NK-92 (cell line): ENCODE data around the gene SENP7.
"Not testable (repeated sequence)": the region's sequence is repeated elsewhere in the genome, so short reads cannot be mapped to it uniquely, and the experiment has no call there.

ENCODE experiments used
- DNase-seq: peaks from one replicate; lab custom pipeline; 2025; ENCODE audit not compliant: unreplicated experiment; lab: John Stamatoyannopoulos, UW

The SENP7 gene

GRCh38 chr3:101340591-101340990, 172.4 kb downstream of the SENP7 start:
- DNase-seq = no peak

DNA sequence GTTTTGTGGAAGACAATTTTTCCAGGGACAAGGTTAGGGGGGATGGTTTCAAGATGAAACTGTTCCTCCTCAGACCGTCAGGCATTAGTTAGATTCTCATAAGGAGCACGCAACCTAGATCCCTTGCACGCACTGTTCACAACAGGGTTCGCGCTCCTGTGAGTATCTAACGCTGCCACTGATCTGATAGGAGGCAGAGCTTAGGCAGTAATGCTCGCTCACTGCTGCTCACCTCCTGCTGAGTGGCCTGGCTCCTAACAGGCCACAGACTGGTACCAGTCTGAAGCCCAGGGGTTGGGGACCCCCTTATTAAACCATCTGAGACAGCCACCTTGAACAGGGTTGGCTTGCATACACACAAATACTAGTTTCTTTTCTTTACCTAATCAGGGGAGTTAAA, 179.1 kb downstream of the SENP7 start:
- no peak for DNase-seq

- DNase-seq = no peak
Measured at GRCh38 chr3:101329016-101329673, 183.9 kb downstream of the SENP7 start.

DNA sequence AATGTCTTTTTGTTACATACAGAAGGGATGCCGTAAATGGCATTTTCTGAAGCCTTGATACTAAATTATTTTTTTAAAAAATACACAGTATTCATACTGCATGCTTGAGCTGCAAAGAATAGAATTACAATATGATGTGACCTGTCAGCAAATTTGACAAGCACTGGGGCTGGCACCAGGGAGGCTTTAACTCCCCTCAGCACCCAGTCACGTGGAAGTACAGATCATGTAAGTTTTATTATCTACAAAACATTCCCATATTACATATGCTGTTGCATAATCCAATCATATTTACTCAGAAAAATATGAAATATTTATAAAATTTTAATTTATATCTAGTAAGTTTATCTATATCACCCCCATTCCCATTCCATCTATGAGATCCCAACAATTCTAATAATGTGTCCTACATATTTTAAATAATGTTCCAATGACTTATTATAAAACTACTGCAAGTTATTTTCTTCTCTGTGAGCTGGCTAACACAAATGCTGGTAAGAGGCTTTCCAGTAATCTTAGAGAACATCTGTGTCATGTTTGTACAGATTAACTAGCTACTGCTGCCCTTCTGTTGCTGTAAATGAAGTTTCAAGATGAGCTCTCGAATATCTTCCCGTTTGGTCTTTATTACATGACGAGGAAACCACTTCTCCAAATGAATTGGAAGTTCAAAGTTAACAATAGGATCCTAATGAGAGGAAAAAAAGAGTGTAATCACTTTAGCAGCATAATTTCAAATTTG, 187.4 kb downstream of the SENP7 start:
- DNase-seq = no peak

- DNase-seq = no peak
Measured at GRCh38 chr3:101320475-101320874, 192.5 kb downstream of the SENP7 start, which contains the start of gene IMPG2. TSS of gene IMPG2 (minus strand) at chr3:101320575. CDS start at chr3:101320372, 203 bp downstream.

DNA sequence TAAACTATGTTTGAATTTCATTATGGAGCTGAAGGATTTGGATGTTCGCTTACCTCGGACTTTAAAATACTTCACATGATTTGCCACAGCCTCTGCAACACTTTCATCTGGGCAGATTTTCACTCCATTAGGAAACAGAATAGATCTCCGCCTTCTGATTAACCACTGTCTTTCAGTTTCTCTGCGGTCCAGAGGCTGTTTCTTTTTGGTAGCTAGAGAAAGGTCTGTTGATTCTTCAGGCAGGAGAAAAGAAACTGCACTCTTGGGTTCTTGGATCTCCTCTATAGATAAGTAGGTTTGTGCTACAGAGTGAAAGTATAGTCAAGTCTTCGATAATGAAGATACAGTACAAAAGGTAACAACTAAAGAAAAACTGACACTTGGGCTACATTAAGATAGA, 193.5 kb downstream of the SENP7 start:
- DNase-seq = no peak

GRCh38 chr3:101312545-101312944, 200.5 kb downstream of the SENP7 start:
- DNase-seq = no peak

DNA sequence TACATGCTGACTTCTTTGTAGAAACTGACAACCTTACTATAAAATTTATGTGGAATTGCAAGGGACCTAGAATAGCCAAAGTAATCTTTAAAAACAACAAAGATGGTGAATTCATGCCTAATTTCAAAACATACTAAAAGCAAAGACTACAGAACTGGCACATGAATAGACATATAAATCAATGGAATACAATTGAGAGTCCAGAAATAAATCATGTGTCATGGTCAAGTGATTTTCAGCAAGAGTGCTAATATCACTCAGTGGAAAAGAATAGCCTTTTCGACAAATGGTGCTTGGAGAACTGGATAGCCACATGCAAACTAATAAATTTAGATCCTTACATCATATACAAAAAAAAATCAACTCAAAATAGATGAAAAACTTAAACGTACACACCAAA, 201.3 kb downstream of the SENP7 start:
- no peak for DNase-seq

DNA sequence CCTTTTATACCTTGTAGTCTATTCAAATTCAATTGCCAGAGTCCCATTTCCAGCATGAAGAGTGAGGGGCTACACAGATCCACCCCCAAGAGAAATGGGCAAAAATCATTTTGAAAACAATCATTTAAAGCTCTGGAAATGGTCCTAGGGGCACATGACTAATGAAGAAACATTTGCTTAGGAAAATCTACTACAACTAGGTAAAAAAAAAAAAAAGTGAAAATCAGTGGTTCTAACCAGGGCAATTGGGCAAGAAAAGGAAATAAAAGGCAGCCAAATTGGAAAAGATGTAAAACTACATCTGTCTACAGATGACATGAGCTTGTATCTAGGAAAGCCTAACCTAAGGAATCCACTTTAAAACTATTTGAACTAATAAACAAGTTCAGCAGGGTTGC, 202.0 kb downstream of the SENP7 start:
- DNase-seq = no peak

DNA sequence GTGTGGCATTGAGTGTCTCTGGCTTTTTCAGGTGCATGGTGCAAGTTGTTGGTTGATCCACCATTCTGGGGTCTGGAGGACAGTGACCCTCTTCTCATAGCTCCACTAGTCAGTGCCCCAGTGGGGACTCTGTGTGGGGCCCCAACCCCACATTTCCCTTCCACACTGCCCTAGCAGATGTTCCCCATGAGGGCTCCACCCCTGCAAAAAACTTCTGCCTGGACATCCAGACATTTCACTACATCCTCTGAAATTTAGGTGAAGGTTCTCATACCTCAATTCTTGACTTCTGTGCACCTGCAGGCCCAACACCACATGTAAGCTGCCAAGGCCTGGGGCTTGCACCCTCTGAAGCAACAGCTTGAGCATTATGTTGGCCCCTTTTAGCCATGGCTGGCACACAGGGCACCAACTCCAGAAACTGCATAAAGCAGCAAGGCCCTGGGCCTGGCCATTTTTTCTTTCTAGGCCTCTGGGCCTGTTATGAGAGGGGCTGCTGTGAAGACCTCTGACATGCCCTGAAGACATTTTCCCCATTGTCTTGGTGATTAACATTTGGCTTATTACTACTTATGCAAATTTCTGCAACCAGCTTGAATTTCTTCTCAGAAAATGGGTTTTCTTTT, 204.8 kb downstream of the SENP7 start:
- not testable (repeated sequence) for DNase-seq

- DNase-seq = no peak
Measured at GRCh38 chr3:101303836-101304235, 209.2 kb downstream of the SENP7 start.

GRCh38 chr3:101303089-101303731, 209.8 kb downstream of the SENP7 start:
- DNase-seq = no peak

DNA sequence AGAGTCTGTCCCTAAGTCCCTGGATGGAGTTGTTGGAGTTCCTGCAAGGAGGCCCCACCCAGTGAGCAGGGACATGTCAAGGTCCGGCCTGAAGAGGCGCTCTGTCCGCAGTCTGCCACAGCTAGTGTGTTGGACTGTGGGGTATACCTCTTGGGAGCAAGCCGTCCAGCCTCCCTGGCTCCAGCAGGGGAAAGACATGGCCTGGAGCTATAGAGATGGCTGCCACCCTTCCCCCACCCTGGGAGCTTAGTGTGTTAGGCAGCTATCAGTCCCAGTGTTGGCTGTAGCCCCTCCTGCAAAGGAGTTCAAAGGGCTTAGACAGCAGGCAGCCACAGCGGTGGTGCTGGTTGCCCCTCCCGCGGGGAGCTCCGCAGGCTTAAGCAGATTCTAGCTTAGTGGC, 212.9 kb downstream of the SENP7 start:
- DNase-seq = no peak

DNA sequence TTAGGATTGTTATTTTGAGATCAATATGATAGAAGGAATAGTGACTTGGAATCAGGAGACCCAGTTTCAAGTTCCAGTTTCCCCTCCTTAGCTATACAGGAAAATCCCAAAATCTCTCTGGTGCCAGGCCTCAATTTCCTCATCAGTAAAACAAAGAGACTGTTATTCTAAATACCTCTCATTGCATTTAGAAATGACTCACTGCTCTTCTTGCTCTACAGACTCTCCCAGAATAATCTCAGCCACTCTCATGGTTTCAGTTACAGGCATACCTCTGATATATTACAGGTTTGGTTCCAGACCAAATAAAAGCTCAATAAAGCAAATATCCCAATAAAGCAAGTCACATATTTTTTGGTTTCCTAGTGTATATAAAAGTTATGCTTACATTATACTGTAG, 221.0 kb downstream of the SENP7 start:
- DNase-seq = no peak

- no peak for DNase-seq
Measured at GRCh38 chr3:101288294-101288693, 224.7 kb downstream of the SENP7 start.

DNA sequence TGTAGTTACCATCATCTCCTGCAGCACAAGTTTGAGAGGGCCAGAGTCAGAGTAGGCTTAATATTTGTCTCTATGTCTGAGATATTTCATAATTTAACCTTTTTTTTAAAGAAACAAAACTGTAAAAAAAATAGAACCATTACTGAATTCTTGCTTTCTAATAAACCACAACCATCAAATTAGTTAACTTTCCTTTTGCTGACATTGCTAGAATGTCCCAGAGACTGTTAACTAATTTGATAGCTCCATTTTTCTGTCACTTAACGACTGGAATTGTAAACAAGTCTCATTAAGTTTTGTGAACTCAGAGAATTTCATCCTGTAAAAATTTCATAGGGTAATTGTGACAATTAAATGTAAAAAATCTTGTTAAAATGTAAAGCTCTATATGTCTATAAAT, 228.3 kb downstream of the SENP7 start:
- no peak for DNase-seq

GRCh38 chr3:101281521-101282030, 231.4 kb downstream of the SENP7 start:
- no peak for DNase-seq

DNA sequence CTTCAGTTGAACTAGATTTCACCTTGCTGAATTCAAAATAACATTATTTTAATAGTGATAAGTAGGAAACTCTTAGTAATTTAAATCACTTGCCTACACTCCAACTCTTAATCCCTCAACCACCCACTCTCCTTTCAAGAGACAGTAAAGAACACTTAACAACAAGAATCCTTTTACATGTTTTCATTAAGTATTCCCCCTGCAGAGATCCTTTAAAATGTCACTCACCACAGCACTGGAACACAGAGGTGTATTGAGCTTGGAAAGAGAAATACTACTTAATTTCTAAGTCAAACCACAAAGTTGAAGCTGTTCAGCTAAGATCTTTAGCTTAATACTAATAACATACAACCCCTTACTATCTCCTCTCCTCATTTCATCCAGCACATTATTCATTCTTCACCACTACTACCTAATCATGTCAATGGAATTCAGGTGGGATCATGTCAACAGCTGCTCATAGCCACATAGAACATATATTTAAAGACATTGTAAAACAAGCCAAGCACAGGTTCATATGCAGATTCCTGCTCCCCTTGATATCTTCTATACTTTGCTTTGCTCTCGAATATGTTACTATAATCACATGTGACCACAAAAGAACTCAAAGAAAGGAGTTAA, 233.1 kb downstream of the SENP7 start:
- DNase-seq = no peak

- DNase-seq = no peak
Measured at GRCh38 chr3:101279162-101279561, 233.8 kb downstream of the SENP7 start.

GRCh38 chr3:101278727-101279126, 234.3 kb downstream of the SENP7 start:
- no peak for DNase-seq
